Neural cell (in vitro differentiated cells): ENCODE results near the gene PLCH1. TPM values are rescaled to one million over a fixed set of nuclear protein-coding genes. Genes with fewer than 3 reads are reported as not detected.
A peak's percentile ranks its signal among the peaks of the same experiment; 100 is the strongest.

Experiments used
- H2AFZ ChIP-seq: fragments of 200-600, 300-800 bp; sonication (generic), shearing (Covaris generic); 2 replicates; pipeline ENCODE4 v1.6.0; 2014; ENCODE audit warnings: low read depth, mild to moderate bottlenecking, antibody characterized with exemption, low read length, moderate library complexity
- H3F3A ChIP-seq: fragments of 200-600 bp; shearing (Covaris generic); 2 replicates; pipeline ENCODE4 v1.6.1; 2016; ENCODE audit warnings: mild to moderate bottlenecking, moderate library complexity, mixed read lengths, antibody characterized with exemption, low read length; ENCODE audit not compliant: insufficient read depth, poor library complexity, severe bottlenecking
- H3K27ac ChIP-seq: fragments of 200-600, 300-800 bp; sonication (generic), shearing (Covaris generic); 2 replicates; pipeline ENCODE4 v1.5.1; 2014; ENCODE audit warnings: mild to moderate bottlenecking, low read length, moderate library complexity
- H3K27me3 ChIP-seq: fragments of 300-800, 200-600 bp; sonication (generic), shearing (Covaris generic); 2 replicates; pipeline ENCODE4 v1.6.0; 2014; ENCODE audit warnings: mild to moderate bottlenecking, low read depth, low read length, moderate library complexity; ENCODE audit not compliant: insufficient read depth
- H3K36me3 ChIP-seq: fragments of 300-800, 200-600 bp; sonication (generic), shearing (Covaris generic); 2 replicates; pipeline ENCODE4 v1.5.1; 2014; ENCODE audit warnings: mild to moderate bottlenecking, antibody characterized with exemption, low read length, moderate library complexity; ENCODE audit not compliant: insufficient read depth
- H3K4me2 ChIP-seq: fragments of 300-800, 200-600 bp; sonication (generic), shearing (Covaris generic); 2 replicates; pipeline ENCODE4 v1.6.0; 2014; ENCODE audit warnings: mild to moderate bottlenecking, low read length
- H3K4me3 ChIP-seq: fragments of 300-800, 200-600 bp; sonication (generic), shearing (Covaris generic); 2 replicates; pipeline ENCODE4 v1.5.1; 2014; ENCODE audit warnings: mild to moderate bottlenecking, low read length, moderate library complexity
- H3K79me2 ChIP-seq: fragments of 200-600 bp; shearing (Covaris generic); replicated peaks from 2 replicates; pipeline ENCODE4 v1.6.0; 2014; ENCODE audit warnings: mild to moderate bottlenecking, low read length, moderate library complexity; ENCODE audit not compliant: insufficient read depth
- H3K9ac ChIP-seq: fragments of 300-800, 200-600 bp; sonication (generic), shearing (Covaris generic); 2 replicates; pipeline ENCODE4 v1.6.1; 2016; ENCODE audit warnings: mild to moderate bottlenecking, low read length, mixed read lengths
- H3K9me2 ChIP-seq: fragments of 200-600 bp; shearing (Covaris generic); 2 replicates; pipeline ENCODE4 v1.6.1; 2016; ENCODE audit warnings: mild to moderate bottlenecking, low read length, mixed read lengths; ENCODE audit not compliant: insufficient read depth
- H3K9me3 ChIP-seq: fragments of 200-600, 300-800 bp; sonication (generic), shearing (Covaris generic); 2 replicates; pipeline ENCODE4 v1.6.1; 2016; ENCODE audit warnings: mild to moderate bottlenecking, mixed run types, low read length, moderate library complexity, mixed read lengths
- H4K20me1 ChIP-seq: fragments of 200-600 bp; shearing (Covaris generic); 2 replicates; pipeline ENCODE4 v1.6.1; 2016; ENCODE audit warnings: mild to moderate bottlenecking, mixed run types; ENCODE audit not compliant: insufficient read depth
- CTCF ChIP-seq: fragments of 450-650 bp; IDR thresholded peaks from 2 replicates; pipeline ENCODE4 v1.5.1; 2014; ENCODE audit warnings: antibody characterized with exemption, mild to moderate bottlenecking, moderate library complexity; ENCODE audit not compliant: poor library complexity, severe bottlenecking
- EP300 ChIP-seq: fragments of 450-650 bp; conservative IDR thresholded peaks from 2 replicates; pipeline ENCODE4 v1.6.1; 2014; ENCODE audit warnings: antibody characterized with exemption, mild to moderate bottlenecking, moderate library complexity; ENCODE audit not compliant: poor library complexity, severe bottlenecking
- EZH2 ChIP-seq: fragments of 200-600, 300-800 bp; shearing (Covaris generic), sonication (generic); IDR thresholded peaks from 2 replicates; pipeline ENCODE4 v1.6.1; 2014; ENCODE audit warnings: antibody characterized with exemption, low read length, borderline replicate concordance, mild to moderate bottlenecking; ENCODE audit not compliant: insufficient read depth, poor library complexity, severe bottlenecking
- MXI1 ChIP-seq: fragments of 450-650 bp; conservative IDR thresholded peaks from 2 replicates; pipeline ENCODE4 v1.6.1; 2014; ENCODE audit warnings: antibody characterized with exemption, mild to moderate bottlenecking; ENCODE audit not compliant: poor library complexity, severe bottlenecking
- POLR2AphosphoS5 ChIP-seq: IDR thresholded peaks from 2 replicates; pipeline ENCODE4 v1.6.1; 2012
- RAD21 ChIP-seq: fragments of 450-650 bp; conservative IDR thresholded peaks from 2 replicates; pipeline ENCODE4 v1.6.1; 2014; ENCODE audit warnings: antibody characterized with exemption, mild to moderate bottlenecking, moderate library complexity
- REST ChIP-seq: IDR thresholded peaks from 2 replicates; pipeline ENCODE4 v1.6.1; 2012; ENCODE audit warnings: borderline replicate concordance
- SMC3 ChIP-seq: fragments of 450-650 bp; conservative IDR thresholded peaks from 2 replicates; pipeline ENCODE4 v1.6.1; 2014; ENCODE audit warnings: antibody characterized with exemption, mild to moderate bottlenecking, moderate library complexity; ENCODE audit not compliant: poor library complexity
- TAF1 ChIP-seq: IDR thresholded peaks from 2 replicates; pipeline ENCODE4 v1.6.1; 2012; ENCODE audit warnings: low read depth
- polyA plus RNA-seq: library from polyadenylated mRNA; depleted of rRNA; stranded (reverse); fragments of >200 nt; gene quantifications from 2 replicates; pipeline ENCODE4 v1.2.3, GENCODE V29; 2014

Gene PLCH1
- polyA plus RNA-seq, 1 donor from 2014 or later, result 13.5 TPM

- Histone ChIP-seq H3K79me2 (no peaks in the 10 kb centered on the region), H3K9me3 (no peaks in the 10 kb centered on the region), H3K4me2 (no peak overlapping the region), H3K27ac (no peak overlapping the region), H4K20me1 (no peaks in the 10 kb centered on the region), H3K9me2 (no peaks in the 10 kb centered on the region), H2AFZ (no peak overlapping the region), H3F3A (no peaks in the 10 kb centered on the region), H3K9ac (no peak overlapping the region), H3K36me3 (no peaks in the 10 kb centered on the region), H3K4me3 (no peak overlapping the region), H3K27me3 (no peaks in the 10 kb centered on the region)
- TF ChIP-seq CTCF (no peak), EZH2 (no peak), MXI1 (no peak), TAF1 (no peak), SMC3 (no peak), RAD21 (no peak), POLR2AphosphoS5 (no peak), REST (no peak), EP300 (no peak)
Observed at GRCh38 chr3:155354658-155355057, 390.2 kb downstream of the PLCH1 start.

GRCh38 chr3:155352900-155353490, 391.9 kb downstream of the PLCH1 start:
- no peaks in the 10 kb centered on the region for H3K79me2 ChIP-seq
- H4K20me1 ChIP-seq, result no peaks in the 10 kb centered on the region
- no peak overlapping the region for H3K9ac ChIP-seq
- H3F3A ChIP-seq, result no peaks in the 10 kb centered on the region
- H3K9me2 ChIP-seq, result no peaks in the 10 kb centered on the region
- no peaks in the 10 kb centered on the region for H3K27me3 ChIP-seq
- no peak overlapping the region for H3K4me2 ChIP-seq
- peak; percentile 14 for TF ChIP-seq EP300
- no peak for TF ChIP-seq MXI1
- no peak for TF ChIP-seq TAF1
- peak; percentile 97 for TF ChIP-seq SMC3
- peak; percentile 89 for TF ChIP-seq CTCF
- peak; percentile 94 for TF ChIP-seq RAD21
- H3K36me3 ChIP-seq, result no peaks in the 10 kb centered on the region
- peak overlapping the region; percentile 12 for H3K27ac ChIP-seq
- no peak overlapping the region for H2AFZ ChIP-seq
- no peaks in the 10 kb centered on the region for H3K9me3 ChIP-seq
- H3K4me3 ChIP-seq, result no peak overlapping the region
